ENCODE measurements around the gene CRYBG1.

The CRYBG1 gene

GRCh38 chr6:106360410-106360988, at the start of gene CRYBG1:
CRYBG1 (plus strand) TSS chr6:106360717; CDS start chr6:106360909, 192 bp downstream.
- DNase-seq, result peak; percentile 34

- DNase-seq, result no peak
Measured at GRCh38 chr6:106315765-106316374, 44.6 kb upstream of the CRYBG1 start.

GRCh38 chr6:106316375-106316766, 44.1 kb upstream of the CRYBG1 start:
- no peak for DNase-seq

- no peak for DNase-seq
Measured at GRCh38 chr6:106318061-106318460, 42.5 kb upstream of the CRYBG1 start.

GRCh38 chr6:106318851-106319250, 41.7 kb upstream of the CRYBG1 start:
- no peak for DNase-seq

GRCh38 chr6:106321940-106322339, 38.6 kb upstream of the CRYBG1 start:
- DNase-seq, result no peak

- no peak for DNase-seq
Measured at GRCh38 chr6:106324726-106325335, 35.7 kb upstream of the CRYBG1 start.

GRCh38 chr6:106325336-106326178, 35.0 kb upstream of the CRYBG1 start, which contains the start of gene ATG5:
ATG5 (minus strand) TSS chr6:106325760; CDS start chr6:106316208, 9,552 bp downstream.
- peak; percentile 86 for DNase-seq

- no peak for DNase-seq
Measured at GRCh38 chr6:106334646-106335448, 25.7 kb upstream of the CRYBG1 start.

- no peak for DNase-seq
Measured at GRCh38 chr6:106339334-106340029, 21.0 kb upstream of the CRYBG1 start.

- no peak for DNase-seq
Measured at GRCh38 chr6:106347219-106347618, 13.3 kb upstream of the CRYBG1 start.

- DNase-seq, result no peak
Measured at GRCh38 chr6:106356378-106356777, 4.1 kb upstream of the CRYBG1 start.

GRCh38 chr6:106359959-106360409, 533 bp upstream of the CRYBG1 start:
- DNase-seq, result no peak

GRCh38 chr6:106360989-106361430, 493 bp downstream of the CRYBG1 start:
- DNase-seq, result no peak

- DNase-seq, result no peak
Measured at GRCh38 chr6:106363401-106364138, 3.1 kb downstream of the CRYBG1 start.

GRCh38 chr6:106369739-106370138, 9.2 kb downstream of the CRYBG1 start:
- no peak for DNase-seq

- DNase-seq, result no peak
Measured at GRCh38 chr6:106370639-106371038, 10.1 kb downstream of the CRYBG1 start.

GRCh38 chr6:106372838-106373501, 12.5 kb downstream of the CRYBG1 start:
- DNase-seq, result no peak

- no peak for DNase-seq
Measured at GRCh38 chr6:106373502-106374239, 13.2 kb downstream of the CRYBG1 start.
